Measurements from ENCODE around the gene FKBP8.
A peak's percentile ranks its signal among the peaks of the same experiment; 100 is the strongest.
"Not testable (repeated sequence)": the region's sequence is repeated elsewhere in the genome, so short reads cannot be mapped to it uniquely, and the experiment has no call there.

Gene FKBP8

DNA sequence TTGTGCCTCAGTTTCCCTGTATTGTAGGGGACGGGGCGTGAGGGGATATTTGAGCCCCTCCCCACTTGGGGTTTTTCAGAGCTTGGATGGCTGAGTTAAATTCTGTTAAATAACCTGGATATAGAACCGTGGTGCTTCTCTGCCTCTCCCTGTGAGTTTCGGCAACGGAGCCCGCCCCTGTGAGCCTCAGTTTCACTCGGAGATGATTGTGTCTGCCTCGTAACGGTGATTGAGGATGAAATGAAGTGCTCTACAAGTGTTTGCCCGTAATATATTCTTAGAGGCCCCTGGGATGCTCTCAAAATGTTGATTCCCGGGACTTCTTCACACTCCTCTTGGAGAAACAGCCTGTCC, 14.8 kb upstream of the FKBP8 start:
- DNase-seq = no peak

DNA sequence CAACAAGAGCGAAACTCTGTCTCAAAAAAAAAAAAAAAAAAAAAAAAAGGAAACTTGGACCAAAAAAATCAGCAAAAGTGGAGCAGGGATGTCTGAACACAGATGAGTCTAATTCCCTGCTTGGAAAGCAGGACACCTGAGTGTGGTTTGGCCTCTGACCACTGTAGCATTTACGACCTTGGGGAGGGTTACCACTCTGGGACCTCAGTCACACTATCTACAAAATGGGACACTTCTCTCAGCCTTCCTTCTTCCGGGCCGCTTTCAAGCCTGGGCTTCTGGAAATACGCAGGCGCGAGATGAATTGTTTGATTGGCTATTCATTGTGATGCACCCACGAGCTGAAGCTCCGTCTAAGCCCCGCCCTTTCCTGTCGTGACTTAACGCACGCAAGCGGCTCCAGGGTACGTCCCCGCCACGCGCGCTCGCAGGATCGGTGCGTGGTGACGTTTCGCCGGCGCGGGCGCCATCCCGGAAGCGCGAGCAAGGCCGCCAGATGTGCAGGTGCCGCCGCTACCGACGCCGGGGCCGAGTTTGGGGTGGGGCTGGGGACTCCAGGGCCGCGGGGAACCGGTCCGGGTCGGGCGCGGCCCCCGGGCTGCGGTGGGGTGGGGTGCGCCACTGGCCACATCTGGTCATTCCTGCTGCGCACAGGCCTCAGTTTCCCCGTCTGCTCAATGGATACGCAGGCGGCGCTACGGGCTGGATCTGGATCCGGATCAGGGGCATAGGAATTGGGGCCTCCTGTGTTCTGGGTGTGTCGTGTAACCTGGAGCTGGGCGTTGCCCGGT, 14.2 kb upstream of the FKBP8 start, which contains the start of gene KXD1:
Gene KXD1, plus strand, starts transcription at position 460 of the 791 bp plus-strand sequence. CDS start 4,187 bp downstream, outside the sequence.
- peak; percentile 98 for DNase-seq

DNA sequence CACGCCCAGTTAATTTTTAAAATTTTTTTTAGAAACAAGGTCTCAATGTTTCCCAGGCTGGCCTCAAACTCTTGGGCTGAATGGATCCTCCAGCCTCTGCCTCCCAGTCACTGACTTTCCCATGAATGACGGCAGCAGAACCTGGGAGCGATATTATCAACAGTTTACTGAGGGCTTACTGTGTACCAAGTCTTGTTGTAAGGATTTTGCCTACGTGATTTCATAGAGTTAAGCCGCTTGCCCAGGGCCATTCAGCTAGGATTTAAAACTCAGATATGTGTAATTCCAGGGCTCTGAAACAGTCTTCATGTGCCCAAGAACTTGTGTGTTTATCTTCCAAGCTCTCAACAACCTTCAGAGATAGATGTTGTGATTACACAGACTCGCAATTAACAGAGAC, 8.3 kb upstream of the FKBP8 start:
- DNase-seq = no peak

DNA sequence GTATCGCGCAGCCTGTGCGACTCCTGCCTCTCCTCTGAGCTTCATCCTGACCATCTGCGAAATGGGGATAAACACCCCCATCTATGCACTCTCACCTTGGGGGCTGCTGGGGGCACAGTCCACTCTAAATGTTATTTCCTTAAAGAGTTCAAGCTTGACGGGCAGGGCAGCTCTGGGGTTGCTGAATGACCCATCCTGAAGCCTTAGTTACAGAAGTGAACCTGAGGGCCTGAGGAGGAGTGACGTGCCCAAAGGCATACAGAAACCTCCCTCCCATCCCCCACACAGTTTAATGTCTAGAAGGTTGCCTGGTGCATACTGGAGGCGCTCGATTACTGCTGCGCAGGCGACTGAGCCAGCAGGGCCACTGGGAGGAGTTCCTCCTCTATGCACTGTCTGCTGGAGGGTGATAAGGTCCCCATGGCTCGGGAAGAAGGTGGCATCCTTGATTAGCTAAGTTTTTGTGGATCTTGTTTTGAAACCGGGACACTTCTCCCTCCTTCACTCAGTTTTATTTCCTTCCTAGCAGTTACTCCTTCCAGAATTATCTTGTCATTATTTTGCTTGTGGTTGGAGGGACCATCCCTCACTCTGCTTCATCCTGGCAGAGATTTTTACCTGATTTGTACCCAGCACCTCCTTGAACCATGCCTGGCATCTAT, 572 bp upstream of the FKBP8 start:
- peak; percentile 15 for DNase-seq

DNA sequence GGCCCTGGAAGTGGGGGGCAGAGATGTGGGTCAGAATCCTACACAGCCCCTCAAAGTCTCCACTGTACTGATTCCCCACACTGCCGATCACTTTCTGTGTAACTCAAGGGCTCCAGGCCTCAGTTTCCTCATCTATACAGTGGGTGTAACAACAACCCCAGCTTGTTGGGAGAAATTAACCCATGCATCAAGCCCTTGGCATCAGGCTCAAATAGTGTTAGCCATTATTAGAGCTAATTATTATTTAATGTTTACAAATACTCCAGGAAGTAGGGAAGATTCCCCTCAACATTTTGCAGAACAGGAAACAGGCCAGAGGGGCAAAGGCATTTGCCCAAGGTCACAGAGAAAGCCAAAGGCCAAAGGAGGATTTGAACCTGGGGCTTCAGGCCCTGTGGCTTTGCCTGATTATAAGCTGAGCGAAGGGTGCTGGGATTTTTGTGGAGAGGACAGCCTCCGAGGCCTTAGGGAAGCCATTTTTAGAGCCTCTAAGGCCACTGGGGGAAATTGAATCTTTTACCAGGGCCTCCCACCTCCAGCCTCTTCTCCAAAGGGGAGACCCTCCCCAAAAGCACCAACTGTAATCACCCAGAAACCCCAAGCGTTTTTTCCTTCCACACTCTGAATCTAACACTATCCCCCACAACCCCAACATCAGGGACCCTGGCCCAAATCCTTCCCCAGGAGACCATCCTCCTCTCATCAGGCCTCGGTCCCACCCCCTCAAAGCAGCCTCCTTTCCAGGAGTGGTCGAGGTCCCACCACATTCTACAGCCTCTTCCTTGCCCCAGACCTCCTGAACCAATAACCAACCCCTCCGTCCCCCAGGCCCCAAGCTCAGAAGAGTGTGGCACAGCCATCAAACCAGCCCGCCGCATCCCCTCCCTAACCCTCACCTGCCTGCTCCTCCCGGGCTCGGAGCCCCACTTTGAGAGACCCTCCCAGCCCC, 1.1 kb downstream of the FKBP8 start:
- no peak for DNase-seq

DNA sequence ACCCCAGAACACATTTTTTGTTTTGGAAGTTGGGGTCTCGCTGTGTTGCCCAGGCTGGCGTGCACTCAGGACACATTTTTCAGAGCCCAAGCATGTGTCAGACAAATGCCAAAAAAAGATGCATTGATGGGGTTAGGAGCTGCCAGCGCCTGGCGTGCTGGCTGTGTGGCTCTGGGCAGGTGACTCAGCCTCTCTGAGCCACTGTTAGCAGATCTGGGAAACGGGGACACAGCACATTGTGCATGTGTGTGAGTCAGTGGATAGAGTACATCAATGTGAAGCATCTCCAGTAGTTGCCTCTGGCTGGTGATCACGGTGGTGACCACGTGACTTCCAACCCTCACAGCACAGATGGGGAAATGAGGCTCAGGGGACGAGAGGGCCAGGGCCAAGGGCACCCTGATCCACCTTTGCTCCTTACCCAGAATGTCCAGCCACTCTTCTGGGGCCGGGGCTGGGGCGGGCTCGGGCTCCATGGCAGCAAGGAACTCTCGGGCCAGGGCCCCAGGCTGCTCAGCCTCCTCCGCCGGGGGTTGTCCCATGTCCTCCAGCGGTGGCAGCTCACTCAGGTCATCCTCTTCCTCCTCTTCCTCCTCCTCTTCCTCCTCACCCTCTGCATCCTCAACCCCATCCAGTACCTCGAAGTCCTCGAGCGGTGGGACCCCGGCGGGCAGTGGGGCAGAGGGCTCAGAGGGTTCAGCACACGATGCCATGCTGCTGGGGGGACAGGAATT, 1.9 kb downstream of the FKBP8 start:
- DNase-seq = no peak

DNA sequence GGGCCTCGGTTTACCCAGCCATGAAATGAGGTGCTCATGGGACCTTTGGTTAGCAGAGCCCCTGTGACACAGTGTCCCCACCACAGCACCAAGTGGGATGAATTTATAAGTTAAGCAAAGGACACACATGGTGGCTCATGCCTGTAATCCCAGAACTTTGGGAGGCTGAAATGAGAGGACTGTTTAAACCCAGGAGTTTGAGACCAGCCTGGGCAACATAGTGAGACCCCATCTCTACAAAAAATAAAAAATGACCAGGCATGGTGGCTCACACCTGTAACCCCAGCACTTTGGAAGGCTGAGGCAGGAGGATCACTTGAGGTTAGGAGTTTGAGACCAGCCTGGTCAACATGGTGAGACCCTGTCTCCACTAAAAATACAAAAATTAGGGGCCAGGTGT, 3.2 kb downstream of the FKBP8 start:
- DNase-seq = not testable (repeated sequence)

DNA sequence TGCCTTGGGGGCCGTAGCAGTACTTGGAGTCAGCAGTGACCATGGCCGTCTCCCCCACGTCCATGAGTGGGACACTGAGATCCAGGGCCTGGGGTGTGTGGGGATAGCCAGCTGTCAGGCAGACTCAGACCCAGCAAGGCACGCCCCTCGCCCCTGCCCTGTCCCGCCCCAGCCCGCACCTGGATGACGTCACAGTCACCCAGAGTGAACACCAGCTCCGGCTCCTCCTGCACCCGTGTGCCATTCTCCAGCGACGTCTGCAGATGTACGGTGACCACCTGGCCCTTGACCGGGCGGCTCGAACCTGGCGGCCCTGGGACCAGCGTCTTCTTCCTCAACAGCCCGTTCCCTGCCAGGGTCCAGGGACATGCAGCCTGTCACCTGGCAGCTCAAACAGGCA, 4.0 kb downstream of the FKBP8 start:
- DNase-seq = no peak

DNA sequence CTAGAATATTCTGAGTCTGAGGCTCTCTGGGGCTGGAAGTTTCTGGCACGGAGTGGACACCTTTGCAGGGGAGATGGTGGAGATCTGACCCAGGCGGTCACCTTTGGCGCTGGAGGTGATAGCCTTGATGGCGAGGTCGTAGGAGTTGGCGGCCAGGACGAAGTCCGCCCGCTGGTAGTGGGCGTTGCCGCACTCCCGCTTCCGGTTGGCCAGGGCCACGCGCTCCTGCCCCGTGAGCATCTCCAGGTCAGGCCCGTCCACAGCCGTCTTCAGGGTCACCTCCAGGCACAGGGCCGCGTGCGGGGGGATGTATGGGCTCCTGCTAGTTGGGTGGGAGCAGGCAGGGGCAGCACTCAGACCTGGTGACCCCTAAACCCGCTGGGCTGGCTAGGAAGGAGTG, 5.3 kb downstream of the FKBP8 start:
- DNase-seq = no peak

DNA sequence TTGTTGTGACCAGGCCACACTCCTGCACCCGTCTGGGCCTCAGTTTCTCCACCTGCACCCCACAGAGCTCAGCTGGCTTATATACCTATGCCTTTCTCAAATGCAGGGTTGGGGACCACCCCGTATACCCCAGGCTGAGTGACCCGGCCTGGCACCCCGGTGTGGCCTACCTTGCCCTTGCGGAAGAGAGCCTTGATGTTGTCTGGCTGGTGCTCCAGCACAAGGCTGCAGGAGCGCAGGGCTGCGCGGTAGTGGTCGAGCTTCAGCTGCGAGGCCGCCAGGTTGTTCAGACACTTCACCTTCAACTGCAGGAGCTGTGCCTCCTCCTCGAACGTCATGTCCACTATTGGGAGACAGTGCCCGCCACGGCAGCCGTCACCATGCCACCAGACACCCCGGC, 5.9 kb downstream of the FKBP8 start:
- no peak for DNase-seq

DNA sequence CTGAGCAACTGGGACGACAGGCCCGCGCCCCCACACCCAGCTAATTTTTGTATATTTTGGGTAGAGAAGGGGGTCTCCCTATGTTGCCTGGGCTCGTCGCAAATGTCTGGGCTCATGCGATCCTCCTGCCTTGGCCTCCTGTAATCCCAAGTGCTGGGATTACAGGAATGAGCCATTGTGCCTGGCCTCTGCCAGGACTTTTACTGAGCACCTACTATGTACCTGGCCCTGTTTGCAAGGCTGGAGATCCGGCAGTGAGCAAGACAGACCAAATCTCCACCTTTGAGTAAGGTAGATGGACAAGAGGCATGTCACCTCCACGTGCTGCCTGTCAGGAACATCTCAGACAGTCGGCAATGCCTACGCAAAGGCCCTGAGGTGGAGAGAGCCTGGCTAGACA, 6.9 kb downstream of the FKBP8 start:
- no peak for DNase-seq

DNA sequence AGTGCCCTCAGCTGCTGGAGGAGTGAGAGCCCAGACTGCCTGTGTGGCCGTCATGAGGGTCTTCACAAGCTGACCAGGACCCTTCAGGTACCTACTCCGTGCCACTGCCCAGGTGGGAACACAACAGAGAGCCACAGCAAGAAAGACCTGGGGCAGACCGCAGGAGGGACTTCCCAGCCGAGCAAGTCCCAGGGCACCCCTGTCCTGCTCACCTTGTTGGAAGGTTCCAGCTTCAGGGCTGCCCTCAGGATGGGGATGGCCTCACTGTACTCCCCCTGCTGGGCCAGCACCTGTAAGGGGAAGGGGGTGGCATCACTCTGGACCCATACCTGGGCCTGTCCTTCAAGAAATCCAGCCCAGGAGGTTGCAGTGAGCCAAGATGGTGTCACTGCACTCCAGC, 10.3 kb downstream of the FKBP8 start:
- no peak for DNase-seq

DNA sequence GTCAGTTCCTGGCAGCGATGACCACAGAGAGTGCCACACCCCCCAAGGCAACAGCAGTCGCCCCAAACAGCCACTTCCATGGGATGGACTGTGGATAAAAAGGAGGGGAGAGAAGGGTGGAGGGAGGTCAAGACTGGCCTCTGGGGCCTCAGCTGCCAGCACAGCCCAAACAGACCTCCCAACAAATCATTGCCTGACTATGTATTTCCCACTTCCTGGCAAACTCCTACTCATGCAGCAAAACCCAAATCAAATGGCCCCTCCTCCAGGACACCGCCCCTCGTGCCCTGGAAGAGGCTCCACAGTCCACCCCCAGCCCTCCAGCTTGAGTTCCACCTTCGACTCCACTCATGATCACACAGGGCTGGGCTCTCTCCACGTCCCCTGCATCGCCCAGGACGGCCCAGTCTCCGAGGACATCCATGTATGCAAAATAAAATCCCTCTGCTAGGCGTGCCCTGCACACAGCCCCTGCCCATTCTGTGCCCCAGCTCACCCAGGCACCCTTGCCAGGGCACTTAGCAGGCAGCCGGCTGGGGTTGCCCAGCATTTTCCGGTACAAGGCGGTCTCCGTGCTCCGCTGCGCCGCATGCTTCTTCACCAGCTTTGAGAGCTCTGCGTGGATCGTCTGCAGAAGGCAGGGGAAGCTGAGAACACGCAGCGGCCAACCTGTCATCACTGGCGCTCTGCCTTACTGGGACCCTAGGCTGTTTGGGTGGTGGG, 11.0 kb downstream of the FKBP8 start:
- no peak for DNase-seq

DNA sequence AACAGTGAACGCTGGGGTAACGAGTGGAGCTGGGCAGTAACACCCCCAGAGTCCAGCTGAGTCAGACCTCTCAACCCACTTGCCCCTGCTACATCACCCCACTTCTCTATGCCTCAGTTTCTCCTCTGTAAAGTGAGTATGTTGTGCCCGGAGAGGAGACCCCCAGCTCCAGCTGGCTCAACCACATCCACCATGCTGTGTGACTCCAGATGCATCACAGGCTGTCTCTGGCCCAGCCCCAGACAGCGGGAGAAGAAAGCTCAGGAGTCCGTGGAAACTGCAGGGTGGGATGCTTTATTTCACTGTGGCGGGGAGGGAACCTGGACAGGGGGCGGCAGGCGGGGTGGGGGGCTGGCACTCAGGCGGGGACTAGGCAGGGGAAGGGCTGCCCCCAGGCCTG, 11.9 kb downstream of the FKBP8 start:
- no peak for DNase-seq

DNA sequence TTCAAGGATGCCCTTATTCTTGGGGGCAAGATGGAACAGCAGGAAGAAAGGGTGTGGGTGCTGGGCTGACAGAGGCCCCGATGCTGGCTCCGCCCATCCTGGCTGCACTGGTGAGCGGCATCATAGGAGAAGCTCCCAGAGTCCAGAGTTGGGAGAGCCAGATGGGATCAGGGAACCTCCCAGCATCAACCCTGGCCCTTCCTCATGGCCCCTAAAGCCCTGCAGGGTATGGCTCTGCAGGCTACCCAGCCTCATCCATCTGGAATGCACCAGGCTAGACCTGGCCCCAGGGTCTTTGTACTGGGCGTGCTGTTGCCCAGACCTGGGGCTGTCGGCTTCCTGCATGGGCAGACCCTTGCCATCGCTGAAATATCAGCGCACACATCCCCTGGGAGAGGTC, 13.6 kb downstream of the FKBP8 start:
- no peak for DNase-seq

DNA sequence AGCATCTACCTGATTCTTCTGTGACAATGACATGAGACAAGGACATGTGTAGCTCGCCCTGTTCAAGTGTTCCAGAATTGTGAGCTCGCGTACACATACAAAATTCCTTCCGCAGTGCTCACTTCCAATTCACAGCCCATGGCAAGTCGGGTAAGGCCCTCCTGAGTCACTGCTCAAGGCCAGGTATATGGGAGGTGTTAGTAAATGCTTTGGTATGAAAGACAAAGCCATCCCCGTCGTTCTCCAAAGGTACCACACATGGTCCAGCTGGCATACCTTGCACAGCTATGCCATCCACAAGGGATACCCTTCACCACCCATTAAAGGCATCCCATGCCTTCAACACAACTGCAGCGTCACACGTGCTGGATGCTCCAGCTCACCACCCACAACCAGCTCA, 17.1 kb downstream of the FKBP8 start:
- no peak for DNase-seq

DNA sequence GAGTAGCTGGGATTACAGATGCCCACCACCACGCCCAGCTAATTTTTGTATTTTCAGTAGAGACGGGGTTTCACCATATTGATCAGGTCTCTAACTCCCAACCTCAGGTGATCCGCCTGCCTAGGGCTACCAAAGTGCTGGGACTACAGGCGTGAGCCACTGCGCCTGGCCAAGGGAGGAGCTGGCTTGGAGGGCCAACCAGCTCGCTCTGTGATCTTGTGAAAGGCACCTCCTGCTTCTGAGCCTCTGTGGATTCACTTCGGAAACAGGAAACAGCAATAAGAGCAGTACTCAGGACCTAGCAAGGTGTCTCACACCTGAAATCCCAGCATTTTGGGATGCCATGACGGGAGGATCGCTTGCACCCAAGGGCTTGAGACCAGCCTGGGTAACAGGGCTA, 19.5 kb downstream of the FKBP8 start:
- no peak for DNase-seq

DNA sequence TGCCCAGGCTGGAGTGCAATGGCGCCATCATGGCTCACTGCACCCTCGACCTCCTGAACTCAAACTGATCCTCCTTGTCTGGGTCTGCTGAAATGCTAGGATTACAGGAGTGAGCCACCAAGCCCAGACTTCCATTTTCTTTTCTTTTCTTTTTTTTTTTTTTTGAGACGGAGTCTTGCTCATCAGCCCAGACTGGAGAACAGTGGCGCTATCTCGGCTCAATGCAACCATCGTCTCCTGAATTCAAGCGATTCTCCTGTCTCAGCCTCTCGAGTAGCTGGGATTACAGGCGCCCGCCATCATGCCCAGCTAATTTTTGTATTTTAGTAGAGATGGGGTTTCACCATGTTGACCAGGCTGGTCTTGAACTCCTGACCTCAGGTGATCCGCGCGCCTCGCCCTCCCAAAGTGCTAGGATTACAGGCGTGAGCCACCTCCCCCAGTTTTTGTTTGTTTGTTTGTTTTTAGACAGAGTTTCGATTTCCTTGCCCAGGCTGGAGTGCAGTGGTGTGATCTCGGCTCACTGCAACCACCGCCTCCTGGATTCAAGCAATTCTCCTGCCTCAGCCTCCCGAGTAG, 20.4 kb downstream of the FKBP8 start:
- DNase-seq = not testable (repeated sequence)

DNA sequence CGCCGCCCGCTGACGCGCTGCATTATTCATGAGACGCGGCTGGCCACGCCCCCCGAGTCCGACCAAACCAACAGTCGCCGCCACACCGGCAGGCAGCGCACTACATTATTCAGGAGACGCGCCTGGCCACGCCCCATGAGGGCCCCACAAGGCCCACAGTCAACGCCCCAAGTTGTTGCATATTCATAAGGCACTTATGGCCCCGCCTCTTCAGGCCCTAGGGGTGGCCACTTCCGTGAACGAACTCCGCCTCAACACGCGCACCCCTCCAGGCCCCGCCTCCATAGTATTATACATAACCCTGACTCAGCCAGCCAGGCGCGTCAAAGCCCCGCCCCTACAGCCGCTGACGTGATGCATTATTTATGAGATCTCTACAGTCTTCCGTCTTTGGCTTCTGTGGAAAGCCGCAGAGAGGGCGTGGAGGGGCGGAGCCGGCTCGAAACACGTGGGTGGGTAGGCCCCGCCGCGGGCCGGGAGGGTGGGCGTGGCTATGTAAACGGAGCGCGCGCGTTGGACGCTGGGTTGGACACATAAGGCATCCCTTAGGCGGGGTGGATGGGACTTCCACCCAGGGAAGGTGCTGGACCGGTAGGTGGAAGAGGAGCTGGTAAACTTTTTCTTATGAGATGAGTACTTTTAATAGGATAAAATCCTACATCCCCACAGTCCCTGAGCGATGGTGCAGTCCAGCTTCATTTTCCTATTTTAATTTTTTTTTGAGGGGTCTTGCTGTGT, 21.1 kb downstream of the FKBP8 start:
- DNase-seq = peak; percentile 100

DNA sequence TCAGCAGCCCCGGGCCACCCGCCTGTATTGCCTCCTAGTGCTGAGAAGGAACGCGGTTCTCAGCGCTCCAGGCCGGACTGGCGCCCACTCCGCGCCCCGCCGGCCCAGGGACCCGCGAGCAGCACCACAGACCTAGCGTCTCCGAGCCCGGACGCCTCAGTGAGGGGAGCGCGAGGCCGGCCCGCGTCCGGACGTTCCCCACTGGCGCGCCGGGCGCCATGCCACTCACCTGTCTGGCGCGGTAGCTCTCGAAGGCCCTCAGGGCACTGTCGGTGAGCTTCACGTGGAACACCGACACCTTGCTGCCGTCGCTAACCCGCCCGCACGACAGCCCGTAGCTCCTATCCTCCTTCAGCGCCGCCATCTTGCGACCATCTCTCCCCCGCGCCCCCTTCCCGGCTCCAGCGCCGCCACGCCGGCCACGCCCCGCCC, 21.7 kb downstream of the FKBP8 start, which contains the start of gene ELL:
Gene ELL, minus strand, starts transcription at position 379 of the 432 bp plus-strand sequence. Its CDS starts 15 bp downstream, at position 364.
- no peak for DNase-seq

Data from DMS153 (cell line).